ENCODE data around the gene GTPBP10. TPM values are rescaled to one million over a fixed set of nuclear protein-coding genes. Genes with fewer than 3 reads are reported as not detected.

Gene GTPBP10
- total and polyA plus RNA-seq, 2 donors (not counting 1 experiment from before 2014, with no cell fraction given) = 13.4 to 24.7 TPM

- Histone ChIP-seq H3K9ac (ENCODE audit: insufficient read depth, low read length) (no peak overlapping the region), H3K27me3 (ENCODE audit: control insufficient read depth, insufficient read depth, low read length) (no peaks in the 10 kb centered on the region), H3K27ac (ENCODE audit: insufficient read depth, low read length) (no peak overlapping the region), H3K9me3 (ENCODE audit: control insufficient read depth, insufficient read depth, low read depth, low read length) (no peaks in the 10 kb centered on the region), H3K4me2 (ENCODE audit: extremely low read depth, insufficient read depth, low read length) (no peak overlapping the region), H3K79me2 (ENCODE audit: control insufficient read depth, insufficient read depth, low read length) (no peaks in the 10 kb centered on the region), H2AFZ (ENCODE audit: low read length) (no peak overlapping the region), H3K4me3 (replicated peaks in 1 of 4; ENCODE audit: control extremely low read depth in 1 of 4, insufficient read depth in 1 of 4, low read depth in 3 of 4, low read length in 4 of 4) (no peak overlapping the region), H4K20me1 (ENCODE audit: control insufficient read depth, extremely low read depth, insufficient read depth, low read length) (no peaks in the 10 kb centered on the region), H3K4me1 (ENCODE audit: control insufficient read depth, extremely low read depth, insufficient read depth, low read length) (no peaks in the 10 kb centered on the region), H3K36me3 (ENCODE audit: control insufficient read depth, insufficient read depth, low read length) (no peaks in the 10 kb centered on the region)
- TF ChIP-seq CTCF (conservative IDR thresholded peaks at IDR 0.05 in 1 of 2, IDR thresholded peaks at IDR 0.05 in 1 of 2; ENCODE audit: low read depth in 1 of 2, low read length in 2 of 2) (peak in 1 of 2 donors; percentile 41), EZH2 (IDR thresholded peaks at IDR 0.05; ENCODE audit: low read length, missing control alignments) (no peak)
- peak; percentile 3 to 21 for DNase-seq (ENCODE audit: low read depth in 2 of 2)
Measured at GRCh38 chr7:90312745-90313144, 33.8 kb upstream of the GTPBP10 start.

GRCh38 chr7:90313907-90314306 is 32.6 kb upstream of the GTPBP10 start:
- Histone ChIP-seq H3K4me2 (ENCODE audit: extremely low read depth, insufficient read depth, low read length) (no peak overlapping the region), H3K36me3 (ENCODE audit: control insufficient read depth, insufficient read depth, low read length) (no peaks in the 10 kb centered on the region), H3K79me2 (ENCODE audit: control insufficient read depth, insufficient read depth, low read length) (no peaks in the 10 kb centered on the region), H3K27ac (ENCODE audit: insufficient read depth, low read length) (no peak overlapping the region), H4K20me1 (ENCODE audit: control insufficient read depth, extremely low read depth, insufficient read depth, low read length) (no peaks in the 10 kb centered on the region), H3K27me3 (ENCODE audit: control insufficient read depth, insufficient read depth, low read length) (no peaks in the 10 kb centered on the region), H3K4me3 (replicated peaks in 1 of 4; ENCODE audit: control extremely low read depth in 1 of 4, insufficient read depth in 1 of 4, low read depth in 3 of 4, low read length in 4 of 4) (no peak overlapping the region), H3K9me3 (ENCODE audit: control insufficient read depth, insufficient read depth, low read depth, low read length) (no peaks in the 10 kb centered on the region), H3K4me1 (ENCODE audit: control insufficient read depth, extremely low read depth, insufficient read depth, low read length) (no peaks in the 10 kb centered on the region), H3K9ac (ENCODE audit: insufficient read depth, low read length) (no peak overlapping the region), H2AFZ (ENCODE audit: low read length) (no peak overlapping the region)
- no peak for TF ChIP-seq CTCF (conservative IDR thresholded peaks at IDR 0.05 in 1 of 2, IDR thresholded peaks at IDR 0.05 in 1 of 2; ENCODE audit: low read depth in 1 of 2, low read length in 2 of 2)
- no peak for TF ChIP-seq EZH2 (IDR thresholded peaks at IDR 0.05; ENCODE audit: low read length, missing control alignments)
- no peak for DNase-seq (ENCODE audit: low read depth in 2 of 2)

GRCh38 chr7:90320014-90320413 is 26.5 kb upstream of the GTPBP10 start:
- H3K9ac ChIP-seq (ENCODE audit: insufficient read depth, low read length) = no peak overlapping the region
- no peaks in the 10 kb centered on the region for H3K36me3 ChIP-seq (ENCODE audit: control insufficient read depth, insufficient read depth, low read length)
- no peak overlapping the region for H3K4me2 ChIP-seq (ENCODE audit: extremely low read depth, insufficient read depth, low read length)
- H3K79me2 ChIP-seq (ENCODE audit: control insufficient read depth, insufficient read depth, low read length) = no peaks in the 10 kb centered on the region
- no peaks in the 10 kb centered on the region for H3K9me3 ChIP-seq (ENCODE audit: control insufficient read depth, insufficient read depth, low read depth, low read length)
- peaks cover 9% of the 10 kb centered on the region for H3K27me3 ChIP-seq (ENCODE audit: control insufficient read depth, insufficient read depth, low read length)
- H3K4me3 ChIP-seq (replicated peaks in 1 of 4; ENCODE audit: control extremely low read depth in 1 of 4, insufficient read depth in 1 of 4, low read depth in 3 of 4, low read length in 4 of 4) = no peak overlapping the region
- no peaks in the 10 kb centered on the region for H4K20me1 ChIP-seq (ENCODE audit: control insufficient read depth, extremely low read depth, insufficient read depth, low read length)
- DNase-seq (ENCODE audit: low read depth in 2 of 2) = no peak
- no peaks in the 10 kb centered on the region for H3K4me1 ChIP-seq (ENCODE audit: control insufficient read depth, extremely low read depth, insufficient read depth, low read length)
- no peak for TF ChIP-seq CTCF (conservative IDR thresholded peaks at IDR 0.05 in 1 of 2, IDR thresholded peaks at IDR 0.05 in 1 of 2; ENCODE audit: low read depth in 1 of 2, low read length in 2 of 2)
- TF ChIP-seq EZH2 (IDR thresholded peaks at IDR 0.05; ENCODE audit: low read length, missing control alignments) = no peak
- no peak overlapping the region for H3K27ac ChIP-seq (ENCODE audit: insufficient read depth, low read length)
- H2AFZ ChIP-seq (ENCODE audit: low read length) = no peak overlapping the region

Measured in fibroblast of lung (primary cell).